ENCODE data around the gene TRAF3IP1.
"Not testable (repeated sequence)": the region's sequence is repeated elsewhere in the genome, so short reads cannot be mapped to it uniquely, and the experiment has no call there.

TRAF3IP1 gene

GRCh38 chr2:238398577-238398976, 78.3 kb downstream of the TRAF3IP1 start:
- H3K27me3 Mint-ChIP-seq (ENCODE audit: low read depth), result peaks cover 5% of the 10 kb centered on the region
- peaks cover 21% of the 10 kb centered on the region for H3K36me3 Mint-ChIP-seq (ENCODE audit: low read depth)
- H3K9me3 Mint-ChIP-seq, result no peaks in the 10 kb centered on the region
- H3K4me1 Mint-ChIP-seq, result peaks cover 7% of the 10 kb centered on the region
- TF ChIP-seq CTCF (IDR thresholded peaks at IDR 0.05; ENCODE audit: unreplicated experiment in 3 of 3), result no peak
- peak overlapping the region in 1 of 3 experiments; percentile 55 for H3K27ac Mint-ChIP-seq
- no peak overlapping the region for H3K4me3 Mint-ChIP-seq

GRCh38 chr2:238399094-238399493, 78.8 kb downstream of the TRAF3IP1 start:
- Mint-ChIP-seq H3K4me1 (peaks cover 7% of the 10 kb centered on the region), H3K36me3 (ENCODE audit: low read depth) (peaks cover 26% of the 10 kb centered on the region), H3K4me3 (no peak overlapping the region), H3K27ac (no peak overlapping the region), H3K9me3 (no peaks in the 10 kb centered on the region), H3K27me3 (ENCODE audit: low read depth) (peaks cover 5% of the 10 kb centered on the region)
- TF ChIP-seq CTCF (IDR thresholded peaks at IDR 0.05; ENCODE audit: unreplicated experiment in 3 of 3), result no peak

GRCh38 chr2:238401551-238401950, 81.2 kb downstream of the TRAF3IP1 start:
- no peak overlapping the region for H3K4me3 Mint-ChIP-seq

GRCh38 chr2:238403632-238404405, 83.5 kb downstream of the TRAF3IP1 start:
- Mint-ChIP-seq H3K4me3 (no peak overlapping the region), H3K27me3 (ENCODE audit: low read depth) (no peaks in the 10 kb centered on the region), H3K9me3 (no peaks in the 10 kb centered on the region), H3K27ac (no peak overlapping the region), H3K36me3 (ENCODE audit: low read depth) (peaks cover 18% of the 10 kb centered on the region), H3K4me1 (peaks cover 5% of the 10 kb centered on the region)
- no peak for TF ChIP-seq CTCF (IDR thresholded peaks at IDR 0.05; ENCODE audit: unreplicated experiment in 3 of 3)

More at GRCh38 chr2:238401551-238401950, 81.2 kb downstream of the TRAF3IP1 start:
- Mint-ChIP-seq H3K27me3 (ENCODE audit: low read depth) (no peaks in the 10 kb centered on the region), H3K36me3 (ENCODE audit: low read depth) (peaks cover 30% of the 10 kb centered on the region), H3K9me3 (no peaks in the 10 kb centered on the region), H3K27ac (no peak overlapping the region), H3K4me1 (peaks cover 7% of the 10 kb centered on the region)
- TF ChIP-seq CTCF (IDR thresholded peaks at IDR 0.05; ENCODE audit: unreplicated experiment in 3 of 3), result no peak

GRCh38 chr2:238404406-238405216, 84.3 kb downstream of the TRAF3IP1 start:
- Mint-ChIP-seq H3K4me1 (peaks cover 5% of the 10 kb centered on the region), H3K4me3 (no peak overlapping the region), H3K36me3 (ENCODE audit: low read depth) (peaks cover 15% of the 10 kb centered on the region), H3K27ac (no peak overlapping the region), H3K27me3 (ENCODE audit: low read depth) (no peaks in the 10 kb centered on the region), H3K9me3 (no peaks in the 10 kb centered on the region)
- TF ChIP-seq CTCF (IDR thresholded peaks at IDR 0.05; ENCODE audit: unreplicated experiment in 3 of 3), result no peak

- H3K9me3 Mint-ChIP-seq; H3K4me1 Mint-ChIP-seq; H3K4me3 Mint-ChIP-seq; H3K27ac Mint-ChIP-seq; H3K27me3 Mint-ChIP-seq (ENCODE audit: low read depth): not testable (repeated sequence)
- H3K36me3 Mint-ChIP-seq (ENCODE audit: low read depth), result peaks cover 18% of the 10 kb centered on the region
Measured at GRCh38 chr2:238405217-238405555, 84.9 kb downstream of the TRAF3IP1 start.
